Right ventricle myocardium inferior (tissue), 1 donor: Measurements from ENCODE around the gene RNASE7. TPM values are rescaled to one million over a fixed set of nuclear protein-coding genes. Genes with fewer than 3 reads are reported as not detected.
A peak's percentile ranks its signal among the peaks of the same experiment; 100 is the strongest.

Source experiments
- ATAC-seq: fragments of 200-7000 bp; cut with Tn5 transposase; one replicate; pipeline ENCODE4 v1.9.1; 2020; ENCODE audit warnings: mild to moderate bottlenecking, moderate library complexity
- DNase-seq: peaks from one replicate; pipeline ENCODE4 v3.0.0; 2021; ENCODE audit errors: missing footprints
- intact Hi-C: fragments of 100-400 bp; cut with DNase I; formaldehyde crosslinking; loops from one replicate; pipeline ENCODE4 v1.11.0; 2022
- total RNA-seq: library from RNA; stranded (reverse); fragmentation: NEBNext Ultra II Directional; extraction: Animal tissue kit (Norgen Biotek cat#: 25700); gene quantifications from one replicate; pipeline ENCODE4 v1.2.1, GENCODE V29; 2021
- donor health status: DM: no; HTN: yes; CAD: no; lungs with severe emphysema.

Gene RNASE7
- total RNA-seq, 1 donor from 2014 or later = not detected

DNA sequence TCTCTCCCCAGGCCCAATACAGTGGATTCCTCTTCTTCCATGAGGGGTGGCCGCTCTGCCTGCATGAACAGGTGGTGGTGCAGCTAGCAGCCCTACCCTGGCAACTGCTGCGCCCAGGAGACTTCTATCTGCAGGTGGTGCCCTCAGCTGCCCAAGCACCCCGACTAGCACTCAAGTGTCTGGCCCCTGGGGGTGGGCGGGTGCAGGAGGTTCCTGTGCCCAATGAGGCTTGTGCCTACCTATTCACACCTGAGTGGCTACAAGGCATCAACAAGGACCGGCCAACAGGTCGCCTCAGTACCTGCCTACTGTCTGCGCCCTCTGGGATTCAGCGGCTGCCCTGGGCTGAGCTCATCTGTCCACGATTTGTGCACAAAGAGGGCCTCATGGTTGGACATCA, 31.8 kb downstream of the RNASE7 start:
- no peak for ATAC-seq
- intact Hi-C loops = no loop called here
- DNase-seq = no peak

DNA sequence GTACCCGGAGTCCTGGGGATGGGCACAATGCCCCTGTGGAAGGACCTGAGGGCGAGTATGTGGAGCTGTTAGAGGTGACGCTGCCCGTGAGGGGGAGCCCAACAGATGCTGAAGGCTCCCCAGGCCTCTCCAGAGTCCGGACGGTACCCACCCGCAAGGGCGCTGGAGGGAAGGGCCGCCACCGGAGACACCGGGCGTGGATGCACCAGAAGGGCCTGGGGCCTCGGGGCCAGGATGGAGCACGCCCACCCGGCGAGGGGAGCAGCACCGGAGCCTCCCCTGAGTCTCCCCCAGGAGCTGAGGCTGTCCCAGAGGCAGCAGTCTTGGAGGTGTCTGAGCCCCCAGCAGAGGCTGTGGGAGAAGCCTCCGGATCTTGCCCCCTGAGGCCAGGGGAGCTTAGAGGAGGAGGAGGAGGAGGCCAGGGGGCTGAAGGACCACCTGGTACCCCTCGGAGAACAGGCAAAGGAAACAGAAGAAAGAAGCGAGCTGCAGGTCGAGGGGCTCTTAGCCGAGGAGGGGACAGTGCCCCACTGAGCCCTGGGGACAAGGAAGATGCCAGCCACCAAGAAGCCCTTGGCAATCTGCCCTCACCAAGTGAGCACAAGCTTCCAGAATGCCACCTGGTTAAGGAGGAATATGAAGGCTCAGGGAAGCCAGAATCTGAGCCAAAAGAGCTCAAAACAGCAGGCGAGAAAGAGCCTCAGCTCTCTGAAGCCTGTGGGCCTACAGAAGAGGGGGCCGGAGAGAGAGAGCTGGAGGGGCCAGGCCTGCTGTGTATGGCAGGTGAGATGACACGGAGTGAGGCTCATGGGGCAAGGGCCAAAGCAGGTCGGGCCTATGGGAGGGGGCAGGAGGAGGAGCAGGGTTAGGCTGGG, 32.5 kb downstream of the RNASE7 start:
- DNase-seq (no peak), ATAC-seq (no peak)
- intact Hi-C loops = no loop called here

DNA sequence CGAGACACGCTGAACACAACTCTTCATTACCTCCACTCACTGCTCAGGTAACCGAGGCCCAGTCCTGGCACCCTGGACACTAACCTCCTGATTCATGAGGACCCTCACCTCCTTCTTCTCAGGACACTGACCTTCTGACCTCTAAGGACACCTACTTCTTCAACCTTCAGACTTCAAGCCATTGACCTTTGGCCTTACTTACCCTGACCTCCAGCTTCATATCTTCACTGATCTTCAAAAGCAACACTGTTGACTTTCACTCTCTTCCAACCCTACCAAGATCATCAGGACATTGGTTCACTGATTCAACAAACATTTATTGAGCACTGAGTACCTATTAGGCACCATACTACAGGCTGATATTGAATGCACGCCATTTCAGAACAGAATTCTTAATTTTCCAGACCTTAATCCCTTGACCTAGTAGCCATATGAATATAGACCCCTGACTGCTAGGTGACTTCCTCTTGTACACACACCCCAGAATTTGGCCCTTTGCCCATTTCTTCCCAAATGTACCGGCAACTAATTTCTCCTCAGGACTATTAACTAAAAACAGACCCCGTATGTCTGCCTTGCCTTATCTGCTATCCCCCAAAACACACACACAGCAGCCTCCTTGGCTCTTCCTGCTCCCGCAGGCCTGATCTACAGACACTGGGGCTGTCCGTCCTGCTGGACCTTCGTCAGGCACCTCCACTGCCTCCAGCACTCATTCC, 33.7 kb downstream of the RNASE7 start:
- DNase-seq (no peak), ATAC-seq (no peak)
- intact Hi-C loops = no loop called here

DNA sequence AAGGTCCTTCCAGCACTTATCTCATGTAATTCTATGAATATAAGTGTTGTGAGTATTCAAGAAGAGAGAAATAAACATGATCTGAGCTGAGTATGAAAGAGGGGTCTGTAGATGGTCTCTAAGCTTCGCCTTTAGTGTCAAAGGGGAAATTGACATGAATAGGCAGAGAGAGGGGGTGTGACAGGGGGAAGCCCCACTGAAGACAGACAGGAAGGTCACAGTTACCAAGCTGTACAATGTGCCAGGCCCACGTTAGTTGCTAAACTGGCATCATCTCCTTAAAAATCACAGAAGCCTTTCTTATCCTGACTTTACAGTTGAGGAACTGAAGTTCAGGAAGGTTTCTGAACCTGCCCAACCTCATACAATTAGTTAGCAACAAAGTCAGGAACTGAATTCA, 35.5 kb downstream of the RNASE7 start:
- intact Hi-C loops = no loop called here
- ATAC-seq (no peak), DNase-seq (no peak)

DNA sequence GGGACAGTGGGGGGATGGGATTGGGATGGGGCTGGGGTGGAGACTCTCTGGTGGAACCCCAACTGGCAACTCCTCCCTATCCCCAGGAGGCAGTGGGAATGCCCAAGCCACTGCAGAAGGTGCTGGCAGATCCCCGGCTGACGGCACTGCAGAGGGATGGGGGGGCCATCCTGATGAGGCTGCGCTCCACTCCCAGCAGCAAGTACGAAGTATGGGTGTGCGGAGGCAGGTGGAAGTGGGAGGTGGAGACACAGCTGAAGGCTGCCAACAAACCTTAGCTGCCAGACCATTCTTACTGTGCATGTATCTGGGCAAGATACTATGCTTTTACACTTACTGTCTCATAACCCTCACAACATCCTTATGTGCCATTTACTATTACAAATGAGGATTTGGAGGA, 36.1 kb downstream of the RNASE7 start:
- intact Hi-C loops = no loop called here
- DNase-seq (no peak), ATAC-seq (no peak)

DNA sequence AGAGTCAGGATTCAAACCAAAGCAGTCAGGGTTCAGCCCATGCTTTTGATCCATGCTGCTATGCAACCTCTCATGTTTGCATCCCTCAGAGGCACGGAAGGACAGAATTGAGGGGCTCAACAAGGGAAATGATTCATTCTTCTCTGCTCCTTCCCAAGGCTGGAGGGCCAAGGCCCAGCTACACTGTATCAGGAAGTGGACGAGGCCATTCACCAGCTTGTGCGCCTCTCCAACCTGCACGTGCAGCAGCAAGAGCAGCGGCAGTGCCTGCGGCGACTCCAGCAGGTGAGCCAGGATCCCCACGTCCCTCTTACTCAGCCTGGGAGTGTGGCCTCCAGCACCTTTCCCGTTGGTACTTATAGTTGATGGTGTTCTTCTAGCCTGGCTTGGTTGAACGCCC, 36.6 kb downstream of the RNASE7 start:
- no peak for DNase-seq
- no peak for ATAC-seq
- intact Hi-C loops = no loop called here

DNA sequence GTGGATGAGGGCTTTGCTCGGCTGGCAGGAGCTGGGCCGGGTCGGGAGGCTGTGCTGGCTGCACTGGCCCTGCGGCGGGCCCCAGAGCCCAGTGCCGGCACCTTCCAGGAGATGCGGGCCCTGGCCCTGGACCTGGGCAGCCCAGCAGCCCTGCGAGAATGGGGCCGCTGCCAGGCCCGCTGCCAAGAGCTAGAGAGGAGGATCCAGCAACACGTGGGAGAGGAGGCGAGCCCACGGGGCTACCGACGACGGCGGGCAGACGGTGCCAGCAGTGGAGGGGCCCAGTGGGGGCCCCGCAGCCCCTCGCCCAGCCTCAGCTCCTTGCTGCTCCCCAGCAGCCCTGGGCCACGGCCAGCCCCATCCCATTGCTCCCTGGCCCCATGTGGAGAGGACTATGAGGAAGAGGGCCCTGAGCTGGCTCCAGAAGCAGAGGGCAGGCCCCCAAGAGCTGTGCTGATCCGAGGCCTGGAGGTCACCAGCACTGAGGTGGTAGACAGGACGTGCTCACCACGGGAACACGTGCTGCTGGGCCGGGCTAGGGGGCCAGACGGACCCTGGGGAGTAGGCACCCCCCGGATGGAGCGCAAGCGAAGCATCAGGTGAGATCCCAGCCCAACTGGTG, 39.5 kb downstream of the RNASE7 start:
- DNase-seq (no peak), ATAC-seq (no peak)
- intact Hi-C loops = no loop called here

DNA sequence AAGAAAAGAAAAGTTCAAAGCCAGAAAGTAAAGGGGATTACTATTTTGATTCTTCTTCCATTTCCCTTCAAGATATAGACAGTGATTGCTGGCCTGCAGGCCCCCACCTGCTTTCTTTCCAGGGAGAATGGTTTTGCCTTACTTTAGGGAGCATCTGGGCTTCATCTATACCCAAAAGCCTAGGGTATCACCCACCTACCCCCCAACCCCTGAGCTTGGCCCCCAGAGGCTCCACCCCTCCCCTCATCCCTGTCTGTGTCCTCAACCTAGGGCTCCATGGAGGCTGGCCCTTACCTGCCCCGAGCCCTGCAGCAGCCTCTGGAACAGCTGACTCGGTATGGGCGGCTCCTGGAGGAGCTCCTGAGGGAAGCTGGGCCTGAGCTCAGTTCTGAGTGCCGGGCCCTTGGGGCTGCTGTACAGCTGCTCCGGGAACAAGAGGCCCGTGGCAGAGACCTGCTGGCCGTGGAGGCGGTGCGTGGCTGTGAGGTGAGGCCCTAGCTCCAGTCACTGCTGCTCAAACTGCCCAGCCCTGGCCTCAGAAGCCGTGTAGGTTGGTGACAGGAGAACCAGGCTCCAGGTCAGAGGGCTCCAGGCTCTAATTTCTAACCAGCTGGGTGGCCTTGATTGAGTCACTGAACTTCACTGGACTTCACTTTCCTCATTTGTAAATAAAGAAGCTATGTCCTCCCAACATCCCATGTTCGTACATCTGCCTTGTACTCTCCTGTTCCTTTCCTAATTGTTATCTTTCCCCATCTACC, 41.6 kb downstream of the RNASE7 start:
- ATAC-seq (no peak), DNase-seq (no peak)
- intact Hi-C loops = no loop called here

DNA sequence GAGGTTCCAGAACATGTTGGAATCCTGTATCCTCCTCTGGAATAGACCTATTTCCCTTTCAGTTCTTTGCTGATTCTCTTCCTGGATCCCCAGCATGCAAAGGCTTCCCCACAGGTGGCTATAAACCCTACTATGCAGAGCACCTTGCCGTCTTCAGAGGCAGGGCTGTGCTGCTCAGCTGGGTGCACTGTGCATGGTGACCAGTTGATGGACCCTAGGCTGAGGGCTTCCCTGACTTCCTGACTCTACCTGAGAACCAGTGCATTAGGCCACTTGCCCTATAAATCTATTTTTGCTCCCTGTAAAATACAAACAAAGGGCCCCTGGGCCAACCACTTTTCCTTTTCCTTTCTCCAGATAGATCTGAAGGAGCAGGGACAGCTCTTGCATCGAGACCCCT, 42.2 kb downstream of the RNASE7 start:
- DNase-seq (no peak), ATAC-seq (no peak)
- intact Hi-C loops = no loop called here

DNA sequence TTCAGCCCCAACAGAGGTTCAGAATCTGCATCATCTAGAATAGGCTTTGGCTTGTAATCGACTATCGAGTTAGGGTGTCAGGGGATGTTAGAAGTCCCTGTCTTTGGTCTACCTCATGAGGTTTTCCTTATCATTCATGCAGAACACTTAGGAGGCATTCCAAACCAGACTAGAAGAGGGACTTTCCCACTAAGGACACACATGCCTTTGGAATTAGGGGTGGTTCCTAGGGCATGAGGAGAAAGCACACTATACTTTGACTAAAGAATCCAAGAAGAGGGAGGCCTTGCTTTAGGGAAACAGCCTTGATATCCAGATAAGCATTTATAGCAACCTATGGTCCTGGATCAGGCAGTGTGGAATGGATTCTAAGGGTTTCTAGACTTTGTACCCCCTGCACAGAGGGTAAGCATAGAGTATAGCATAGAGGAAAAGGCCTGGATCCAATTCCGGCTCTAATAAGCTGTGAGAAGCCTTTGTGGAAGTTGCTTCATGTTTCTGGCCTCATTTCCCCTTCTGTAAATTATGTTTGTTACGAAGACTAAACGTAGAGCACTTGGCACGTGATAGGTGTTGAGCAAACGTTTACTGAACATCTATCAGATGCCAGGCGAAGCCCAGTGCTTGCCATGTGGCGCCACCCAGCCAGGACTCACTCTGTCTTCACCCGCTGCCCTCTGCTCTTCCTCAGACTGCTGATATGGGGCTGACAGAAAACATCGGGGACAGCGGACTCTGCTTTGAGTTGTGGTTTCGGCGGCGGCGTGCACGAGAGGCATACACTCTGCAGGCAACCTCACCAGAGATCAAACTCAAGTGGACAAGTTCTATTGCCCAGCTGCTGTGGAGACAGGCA, 43.1 kb downstream of the RNASE7 start:
- intact Hi-C loops = no loop called here
- peak; percentile 86 for DNase-seq
- ATAC-seq = peak; percentile 72

DNA sequence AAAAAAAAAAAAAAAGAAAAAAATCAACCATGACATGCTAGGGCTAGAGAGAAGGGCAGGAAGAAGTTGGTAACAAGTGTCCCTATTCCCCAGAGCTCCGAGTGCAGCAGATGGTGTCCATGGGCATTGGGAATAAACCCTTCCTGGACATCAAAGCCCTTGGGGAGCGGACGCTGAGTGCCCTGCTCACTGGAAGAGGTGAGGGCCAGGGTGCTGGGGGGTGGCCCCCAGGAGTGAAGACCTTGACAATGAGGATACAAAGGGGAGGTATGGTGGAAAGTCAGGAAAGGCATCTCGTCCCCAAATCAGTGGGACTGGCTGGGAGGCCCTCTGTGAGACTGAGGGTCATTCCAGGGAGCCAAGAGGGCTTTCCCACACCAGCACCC, 44.7 kb downstream of the RNASE7 start:
- intact Hi-C loops = no loop called here
- ATAC-seq (no peak), DNase-seq (no peak)

DNA sequence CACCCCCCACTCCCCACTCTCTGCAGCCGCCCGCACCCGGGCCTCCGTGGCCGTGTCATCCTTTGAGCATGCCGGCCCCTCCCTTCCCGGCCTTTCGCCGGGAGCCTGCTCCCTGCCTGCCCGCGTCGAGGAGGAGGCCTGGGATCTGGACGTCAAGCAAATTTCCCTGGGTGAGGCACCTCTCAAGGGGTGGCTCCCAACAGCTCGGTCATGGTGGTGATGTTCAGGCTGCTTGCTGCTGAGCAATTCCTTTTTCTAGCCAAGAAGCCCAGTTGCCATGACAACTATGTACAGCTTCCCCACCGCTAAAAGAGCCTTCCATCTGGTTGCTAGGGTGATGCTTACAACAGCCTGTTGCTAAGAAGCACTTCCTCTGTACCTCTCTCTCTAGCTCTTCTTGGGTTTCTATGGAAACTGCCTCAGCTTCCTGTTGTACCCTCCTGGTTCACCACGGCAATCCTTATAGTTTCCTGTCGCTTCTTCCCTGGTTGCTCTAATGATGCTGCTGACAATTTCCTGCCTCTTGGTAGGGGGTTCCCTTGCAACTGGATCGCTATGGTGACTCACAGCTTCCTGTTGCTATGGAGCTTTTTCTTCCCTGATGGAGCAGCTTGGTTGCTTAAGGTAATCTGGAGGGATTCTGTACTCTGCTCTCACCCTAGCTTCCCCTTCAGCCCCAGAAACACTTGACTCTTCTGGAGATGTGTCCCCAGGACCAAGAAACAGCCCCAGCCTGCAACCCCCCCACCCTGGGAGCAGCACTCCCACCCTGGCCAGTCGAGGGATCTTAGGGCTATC, 45.3 kb downstream of the RNASE7 start:
- no peak for DNase-seq
- intact Hi-C loops = no loop called here
- peak; percentile 24 for ATAC-seq

DNA sequence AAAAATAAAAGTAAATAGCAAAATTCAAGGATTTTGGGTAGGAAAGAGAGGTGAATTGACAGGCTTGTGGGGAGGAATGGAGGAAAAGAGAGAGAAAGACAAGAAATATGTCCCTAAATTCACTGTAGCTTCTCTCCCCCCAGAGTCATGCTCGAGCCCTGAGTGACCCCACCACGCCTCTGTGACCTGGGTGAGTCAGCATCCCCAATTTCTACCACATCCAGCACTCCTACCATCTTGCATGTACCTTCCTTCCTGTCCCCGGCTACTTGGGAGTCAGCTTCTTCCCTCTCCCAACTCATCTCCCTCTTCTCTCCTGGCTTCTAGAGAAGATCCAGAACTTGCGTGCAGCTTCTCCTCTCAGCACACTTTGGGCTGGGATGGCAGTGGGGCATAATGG, 46.5 kb downstream of the RNASE7 start:
- no peak for ATAC-seq
- no peak for DNase-seq

DNA sequence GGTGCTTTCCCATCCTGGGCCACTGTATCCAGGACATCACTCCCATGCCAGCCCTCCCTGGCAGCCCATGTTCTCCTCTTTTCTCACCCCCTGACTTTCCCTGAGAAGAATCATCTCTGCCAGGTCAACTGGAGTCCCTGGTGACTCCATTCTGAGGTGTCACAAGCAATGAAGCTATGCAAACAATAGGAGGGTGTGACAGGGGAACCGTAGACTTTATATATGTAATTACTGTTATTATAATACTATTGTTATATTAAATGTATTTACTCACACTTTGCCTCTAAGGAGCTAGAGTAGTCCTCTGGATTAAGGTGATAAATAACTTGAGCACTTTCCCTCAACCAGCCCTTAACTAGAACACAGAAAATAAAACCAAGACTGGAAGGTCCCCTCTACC, 47.1 kb downstream of the RNASE7 start:
- intact Hi-C loops = no loop called here

More for the DNA sequence above, 46.5 kb downstream of the RNASE7 start:
- intact Hi-C loops = no loop called here

DNA sequence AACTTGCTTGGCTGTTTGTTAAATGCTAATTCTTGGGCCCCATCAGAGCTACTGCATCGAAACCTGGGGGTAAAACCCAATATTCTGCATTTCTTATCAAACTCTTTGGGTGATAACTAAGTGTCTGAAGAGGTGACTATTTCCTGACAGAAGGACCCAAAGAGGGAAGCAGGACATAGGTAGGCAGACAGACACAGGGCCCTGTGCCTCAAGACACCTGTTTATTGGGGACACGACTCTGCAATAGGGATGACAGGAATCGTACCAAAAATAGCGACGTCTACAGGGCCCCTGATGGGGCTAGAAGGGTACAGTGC, 47.7 kb downstream of the RNASE7 start:
- DNase-seq (no peak), ATAC-seq (no peak)
- intact Hi-C loops = loop anchor here (5.0 kb wide), 1 partner anchor 233 kb away; no protein-coding TSS in a partner anchor

More for the DNA sequence above, 47.1 kb downstream of the RNASE7 start:
- DNase-seq = no peak
- ATAC-seq = no peak

DNA sequence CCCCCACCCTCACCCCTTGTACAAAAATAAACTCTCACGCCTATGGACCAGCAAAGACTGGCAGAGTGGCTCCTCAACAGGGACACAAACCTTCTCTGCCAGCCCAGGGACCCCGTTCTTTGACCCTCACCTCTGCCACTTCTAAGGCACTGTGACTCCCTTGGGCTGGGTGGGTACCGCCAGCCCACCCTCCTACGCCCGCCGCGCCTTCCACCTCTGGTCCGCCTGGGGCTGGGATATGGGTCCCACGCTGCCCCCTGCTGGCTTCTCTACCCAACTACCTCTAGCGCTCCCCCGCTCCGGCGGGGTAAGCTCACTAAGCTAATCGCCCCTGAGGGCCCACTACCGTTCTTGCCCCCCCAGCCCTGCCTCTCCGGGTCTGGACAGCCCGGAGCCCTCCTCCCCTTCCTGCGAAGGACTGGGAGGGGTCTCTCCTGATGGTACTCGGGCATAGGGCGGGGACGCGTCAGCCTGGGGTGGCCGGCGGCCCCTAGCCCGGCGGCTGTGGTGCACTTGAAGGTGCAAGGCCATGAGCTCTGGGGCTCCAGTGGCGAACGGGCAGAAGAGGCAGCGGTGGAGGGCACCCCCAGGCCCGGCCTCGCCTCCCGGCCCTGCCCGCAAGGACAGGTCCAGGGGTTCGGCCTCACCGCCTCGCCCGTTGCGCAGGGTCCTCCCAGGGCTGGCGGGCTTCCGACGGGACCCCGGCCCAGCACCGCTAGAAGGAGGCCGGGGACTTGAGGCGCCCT, 48.2 kb downstream of the RNASE7 start:
- DNase-seq (no peak), ATAC-seq (no peak)
- intact Hi-C loops = loop anchor here (5.0 kb wide), 1 partner anchor 233 kb away; no protein-coding TSS in a partner anchor
